Measurements from ENCODE around the gene CFAP161.

DNA sequence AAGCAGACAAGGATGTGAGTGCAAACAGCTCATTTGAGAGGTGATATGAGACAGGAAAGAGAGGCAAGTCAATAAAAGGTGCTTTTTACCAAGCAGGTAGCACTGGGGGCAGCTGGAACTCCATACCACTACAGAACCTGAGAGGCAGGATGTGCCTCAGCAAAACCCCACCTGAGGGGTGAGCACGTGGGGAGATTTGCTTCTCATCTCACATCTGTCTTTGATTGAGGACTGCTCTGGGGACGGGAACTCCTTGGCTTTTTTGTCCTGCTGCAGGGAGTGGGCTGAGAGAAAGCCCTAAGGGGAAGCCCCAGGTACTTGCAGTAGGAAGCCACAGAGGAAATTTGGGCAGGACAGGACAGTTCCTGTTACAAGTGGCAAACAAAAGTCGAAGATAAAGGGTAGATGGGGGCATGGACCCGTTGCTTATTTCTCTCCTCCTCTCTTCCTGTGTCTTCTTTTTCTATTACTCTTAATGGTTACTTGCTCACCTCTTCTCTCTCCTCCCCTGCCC, 27.1 kb downstream of the CFAP161 start:
- TF ChIP-seq EZH2 (IDR thresholded peaks at IDR 0.05; ENCODE audit: insufficient read depth, poor library complexity, severe bottlenecking) (no peak), EZH2phosphoT487 (IDR thresholded peaks at IDR 0.05; ENCODE audit: insufficient read depth, low read depth) (no peak)

All from GM23248 (cell line).